Mammary epithelial cell (primary cell): ENCODE data around the gene RELCH.

Experiments used
- CTCF ChIP-seq, 2 donors: IDR thresholded peaks in 1 of 2; conservative IDR thresholded peaks in 1 of 2; 2 replicates each; pipeline ENCODE4 v1.5.1; 2011 to 2012; ENCODE audit warnings: inconsistent platforms in 2 of 2, low read length in 2 of 2, mild to moderate bottlenecking in 2 of 2, control low read depth in 1 of 2, low read depth in 1 of 2; ENCODE audit not compliant: insufficient read depth in 1 of 2; ENCODE audit errors: extremely low read depth in 1 of 2
- EZH2 ChIP-seq: IDR thresholded peaks from 2 replicates; pipeline ENCODE4 v1.6.1; 2012; ENCODE audit warnings: low read length, inconsistent platforms, borderline replicate concordance

GRCh38 chr18:62300359-62300963, 113.4 kb downstream of the RELCH start:
- TF ChIP-seq CTCF (conservative IDR thresholded peaks at IDR 0.05 in 1 of 2, IDR thresholded peaks at IDR 0.05 in 1 of 2; ENCODE audit: extremely low read depth in 1 of 2, insufficient read depth in 1 of 2, low read depth in 1 of 2, low read length in 2 of 2) (no peak), EZH2 (no peak)
